Activated T-cell treated with anti-CD3 and anti-CD28 coated beads for 1 hour (primary cell): ENCODE data around the gene MBD5.

Experiments used
- DNase-seq: peaks from one replicate; pipeline ENCODE4 v3.0.0-alpha.2; 2020; ENCODE audit warnings: low read depth

Gene MBD5

DNA sequence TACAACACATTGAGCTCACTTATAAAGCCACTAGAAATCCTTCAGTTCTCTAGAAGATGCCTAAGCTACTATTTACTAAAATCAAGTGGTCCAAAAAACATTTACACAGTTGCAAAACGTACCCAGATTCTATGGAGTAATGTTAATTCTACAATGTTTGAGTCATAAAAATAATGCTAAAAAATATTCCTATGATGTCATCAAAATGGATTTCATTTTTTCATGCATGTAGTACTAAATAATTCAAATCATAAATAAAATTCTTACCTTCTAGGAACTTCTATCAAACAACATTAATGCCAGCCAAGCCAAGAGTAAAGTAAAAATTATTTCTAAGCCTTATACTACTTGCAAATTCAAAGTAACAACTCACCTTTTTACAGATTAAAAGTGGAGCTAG, 454.7 kb downstream of the MBD5 start:
- DNase-seq, result no peak

DNA sequence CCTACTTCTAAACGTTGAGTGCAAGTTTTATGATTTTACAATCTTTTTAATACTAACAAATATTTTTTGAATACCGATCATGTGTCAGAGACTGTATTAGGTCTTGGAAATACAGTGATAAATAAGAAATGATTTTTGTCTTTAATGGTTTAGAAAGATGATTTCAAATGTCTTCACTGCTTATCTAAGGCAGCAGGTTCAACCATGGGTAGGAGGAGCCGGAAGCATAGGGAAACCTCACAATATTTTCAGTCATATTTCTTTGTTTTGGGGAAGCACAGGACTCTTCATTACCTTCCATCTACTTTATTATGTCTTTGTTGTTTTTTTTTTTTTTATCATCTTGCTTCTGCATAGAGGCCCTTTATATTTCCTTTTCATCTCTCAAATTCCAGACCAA, 458.5 kb downstream of the MBD5 start:
- no peak for DNase-seq

DNA sequence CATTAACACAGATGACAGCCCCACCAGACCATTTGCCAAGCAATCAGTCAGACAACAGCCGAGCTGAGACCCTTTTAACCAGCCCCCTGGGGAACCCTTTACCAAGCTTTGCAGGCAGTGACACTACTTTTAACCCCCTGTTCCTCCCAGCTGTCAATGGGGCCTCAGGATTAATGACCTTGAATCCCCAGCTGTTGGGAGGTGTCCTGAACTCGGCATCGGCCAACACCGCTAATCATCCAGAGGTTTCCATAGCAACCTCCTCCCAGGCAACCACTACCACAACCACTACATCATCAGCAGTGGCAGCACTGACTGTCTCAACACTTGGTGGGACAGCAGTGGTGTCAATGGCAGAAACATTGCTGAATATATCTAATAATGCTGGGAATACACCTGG, 462.8 kb downstream of the MBD5 start:
- no peak for DNase-seq

DNA sequence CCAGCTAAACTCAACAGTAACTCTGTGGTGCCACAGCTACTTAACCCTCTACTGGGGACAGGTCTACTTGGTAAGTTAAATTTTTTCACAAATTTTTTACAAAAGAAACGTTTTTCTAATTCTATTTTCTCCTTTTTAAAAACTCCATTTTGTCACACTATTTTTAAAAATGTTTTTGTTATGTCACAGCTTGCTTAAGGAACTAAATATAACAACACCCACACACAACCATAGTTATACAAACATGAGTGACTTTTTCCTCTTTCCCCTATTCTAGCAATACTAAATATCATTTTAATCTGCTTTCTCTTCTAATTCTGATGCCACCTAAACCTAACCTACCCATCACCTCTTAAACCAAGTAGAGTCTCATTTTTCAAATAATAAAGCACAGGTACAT, 463.2 kb downstream of the MBD5 start:
- DNase-seq, result no peak

DNA sequence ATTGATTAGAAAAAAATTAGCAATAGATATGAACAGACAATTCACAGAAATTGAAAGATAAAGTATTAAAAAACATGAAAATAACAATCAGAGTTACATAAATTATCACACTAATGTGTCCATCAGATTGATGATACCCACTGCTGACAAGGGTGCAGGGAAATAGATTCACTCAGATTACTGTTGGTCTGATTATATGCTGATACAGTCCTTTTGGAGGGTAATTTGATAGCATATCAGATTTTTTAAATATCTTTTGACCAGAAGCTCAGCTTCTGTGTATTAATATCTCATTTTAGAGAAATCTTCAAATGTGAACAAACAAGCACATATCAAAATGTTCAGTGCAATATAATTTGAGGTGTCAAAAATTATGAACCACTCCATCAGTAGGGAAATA, 465.8 kb downstream of the MBD5 start:
- DNase-seq, result no peak

DNA sequence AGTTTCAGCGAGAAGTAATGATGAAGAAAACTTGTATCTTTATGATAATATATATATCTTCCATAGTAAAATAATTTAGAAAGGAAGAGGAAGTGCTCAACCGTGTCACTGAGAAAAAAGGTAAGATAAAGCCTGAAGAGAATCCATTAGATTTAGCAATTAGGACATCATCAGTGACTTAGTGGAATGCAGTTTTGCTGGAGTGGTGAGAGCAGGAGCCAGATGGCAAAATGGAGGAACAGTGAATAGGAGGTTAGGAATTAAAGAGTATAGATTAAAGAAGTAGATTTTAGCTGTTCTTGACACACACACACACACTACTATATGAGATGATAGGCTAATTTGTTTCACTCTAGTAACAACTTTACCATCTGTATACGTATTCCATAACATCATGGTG, 466.5 kb downstream of the MBD5 start:
- no peak for DNase-seq

DNA sequence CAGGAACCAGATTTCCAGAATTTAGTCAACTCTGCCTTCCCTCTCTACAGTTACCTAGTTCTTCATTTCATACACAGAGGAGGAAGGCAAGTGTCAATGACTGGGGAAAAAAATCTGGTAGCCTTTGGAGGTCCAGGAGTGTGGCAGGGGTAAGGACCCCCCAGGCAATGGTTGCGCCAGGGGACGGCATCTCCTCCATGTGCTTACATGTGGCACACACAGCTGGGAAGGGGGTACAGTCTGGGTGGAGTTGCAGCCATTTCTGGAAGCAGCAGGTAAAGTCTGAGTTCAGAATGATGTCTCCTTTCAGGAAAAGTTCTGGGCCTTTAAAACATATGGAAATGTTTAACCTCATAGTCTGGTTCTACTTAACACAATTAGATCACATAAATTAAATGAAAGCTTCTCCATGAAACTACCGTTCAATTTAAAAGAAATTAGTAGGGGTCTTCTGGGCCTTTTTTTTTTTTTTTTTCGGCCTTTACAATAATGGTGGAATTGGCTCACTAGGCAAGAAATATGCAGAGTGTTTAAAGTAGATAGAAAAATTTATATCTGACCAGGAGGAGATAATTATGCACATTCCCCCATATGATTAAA, 470.0 kb downstream of the MBD5 start:
- no peak for DNase-seq

DNA sequence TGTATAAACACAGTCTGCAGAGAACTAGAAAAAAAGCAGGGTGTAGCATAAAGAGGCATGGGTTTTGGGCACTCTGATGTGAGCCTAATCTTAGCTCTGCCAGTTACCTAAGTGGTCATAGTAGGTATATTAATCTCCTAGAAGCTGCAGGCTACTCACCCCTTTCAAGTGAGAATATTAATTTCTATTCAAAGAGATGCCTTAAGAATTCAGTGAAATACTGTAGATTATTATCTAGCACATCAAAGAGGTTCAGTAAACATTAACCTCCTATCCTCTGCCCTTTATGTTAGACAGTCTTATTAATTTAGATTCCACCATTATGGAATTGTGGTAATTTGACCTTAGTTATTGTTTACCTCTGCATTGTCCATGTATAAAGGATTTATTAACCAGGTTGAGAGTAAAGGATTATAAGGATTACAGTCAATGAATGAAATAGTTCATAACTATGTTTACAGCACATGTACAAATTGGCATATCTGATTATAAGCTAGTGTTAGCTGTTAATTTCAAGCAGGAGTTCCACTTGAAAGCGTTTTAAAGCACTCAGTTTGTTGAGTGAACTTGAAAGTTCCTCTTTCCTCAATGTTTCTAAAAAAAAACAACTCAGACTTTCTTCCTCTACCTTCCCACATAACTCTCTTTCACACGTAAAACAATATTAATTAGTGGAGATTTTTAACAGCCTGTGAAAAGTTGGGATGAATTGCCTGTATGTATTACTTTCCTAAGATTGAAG, 473.1 kb downstream of the MBD5 start:
- no peak for DNase-seq

DNA sequence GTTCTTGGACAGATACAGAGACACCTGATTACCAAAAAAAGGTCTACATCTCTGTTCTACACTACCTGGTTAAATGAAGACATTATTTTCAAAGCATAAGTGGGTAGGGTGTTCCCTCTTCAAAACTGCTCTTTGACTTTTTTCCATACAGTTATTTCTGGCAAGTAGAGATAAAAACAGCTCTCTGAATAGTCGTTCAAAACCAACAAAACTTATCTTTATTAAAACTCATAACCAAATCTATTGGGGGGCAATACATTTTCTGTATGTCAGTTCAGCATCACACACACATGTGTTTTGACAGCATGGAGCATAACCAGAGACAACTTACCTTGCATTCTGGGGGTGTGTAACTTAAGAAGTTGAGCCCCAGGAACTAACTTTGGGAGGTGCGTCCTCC, 474.7 kb downstream of the MBD5 start:
- no peak for DNase-seq

DNA sequence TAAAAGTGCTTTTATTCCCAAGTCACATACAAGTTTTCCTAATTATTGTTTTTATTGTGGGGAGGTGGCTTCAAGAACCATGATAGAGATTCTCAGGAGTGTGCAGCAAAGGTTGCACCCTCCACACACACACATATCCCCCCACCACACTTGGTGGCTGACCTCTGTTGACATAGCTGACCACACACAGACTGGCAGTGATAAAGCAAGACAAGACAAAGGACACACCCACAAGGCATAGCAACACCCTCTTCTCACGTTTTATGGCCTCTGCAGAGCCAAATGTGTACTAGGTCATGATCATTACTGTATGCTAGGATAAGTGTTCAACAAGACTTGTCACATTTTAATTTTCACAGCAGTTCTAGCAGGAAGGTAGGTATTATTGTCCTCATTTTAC, 480.7 kb downstream of the MBD5 start:
- no peak for DNase-seq

DNA sequence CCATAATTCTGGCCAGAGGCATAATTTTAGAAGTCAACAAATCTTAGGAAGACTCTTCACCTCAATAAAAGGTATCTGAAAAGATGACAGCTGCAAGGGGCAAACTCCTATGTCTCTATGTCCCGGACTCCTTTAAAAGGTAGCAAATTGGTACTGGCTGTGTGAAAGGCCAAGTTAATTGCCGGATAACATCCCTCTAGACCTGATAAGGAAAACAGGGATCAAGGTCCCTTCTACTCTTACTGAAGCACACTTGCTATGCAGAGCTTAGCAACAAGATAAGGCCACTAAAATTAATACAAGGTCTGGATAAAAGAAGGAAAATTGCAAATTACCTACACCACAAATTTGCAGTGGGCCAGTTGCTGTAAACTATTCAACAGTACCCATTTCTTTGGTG, 482.6 kb downstream of the MBD5 start:
- DNase-seq, result no peak

DNA sequence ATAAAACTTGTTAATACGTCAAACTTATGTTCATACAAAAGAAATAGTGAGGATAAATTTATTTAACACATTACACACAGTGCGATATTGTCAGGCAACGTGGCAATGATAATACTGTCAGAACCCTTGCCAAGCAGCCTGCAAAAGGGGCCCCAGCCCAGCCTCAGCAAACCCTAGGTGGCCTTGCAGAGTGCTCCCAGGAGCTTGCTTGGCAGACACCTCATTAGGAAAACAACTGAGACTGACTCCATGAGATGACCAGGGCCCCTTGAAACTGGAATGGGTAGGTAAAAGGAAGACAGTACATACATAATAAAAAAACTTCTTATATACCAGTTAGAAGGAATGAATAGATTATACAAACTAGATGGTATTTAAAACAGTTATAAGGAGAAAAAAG, 487.1 kb downstream of the MBD5 start:
- no peak for DNase-seq

DNA sequence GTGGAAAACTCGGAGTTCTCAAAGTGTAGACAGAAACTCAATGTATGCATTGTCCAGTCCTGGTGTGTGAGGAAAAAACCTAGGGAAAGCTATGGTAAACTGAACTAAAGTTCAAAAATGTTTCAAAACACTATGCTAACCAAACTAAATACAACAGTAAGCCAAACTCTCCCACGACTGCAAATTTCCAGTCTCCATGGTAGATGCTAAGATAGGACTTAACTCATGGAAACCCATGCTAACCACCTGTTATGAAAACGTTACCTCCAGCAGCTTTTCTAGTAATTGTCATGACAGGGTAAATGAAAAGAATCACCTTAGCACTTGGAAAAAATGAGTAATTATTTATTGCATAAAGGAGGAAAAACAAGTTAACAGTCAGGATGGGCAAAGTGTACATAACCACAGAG, 488.0 kb downstream of the MBD5 start:
- no peak for DNase-seq

DNA sequence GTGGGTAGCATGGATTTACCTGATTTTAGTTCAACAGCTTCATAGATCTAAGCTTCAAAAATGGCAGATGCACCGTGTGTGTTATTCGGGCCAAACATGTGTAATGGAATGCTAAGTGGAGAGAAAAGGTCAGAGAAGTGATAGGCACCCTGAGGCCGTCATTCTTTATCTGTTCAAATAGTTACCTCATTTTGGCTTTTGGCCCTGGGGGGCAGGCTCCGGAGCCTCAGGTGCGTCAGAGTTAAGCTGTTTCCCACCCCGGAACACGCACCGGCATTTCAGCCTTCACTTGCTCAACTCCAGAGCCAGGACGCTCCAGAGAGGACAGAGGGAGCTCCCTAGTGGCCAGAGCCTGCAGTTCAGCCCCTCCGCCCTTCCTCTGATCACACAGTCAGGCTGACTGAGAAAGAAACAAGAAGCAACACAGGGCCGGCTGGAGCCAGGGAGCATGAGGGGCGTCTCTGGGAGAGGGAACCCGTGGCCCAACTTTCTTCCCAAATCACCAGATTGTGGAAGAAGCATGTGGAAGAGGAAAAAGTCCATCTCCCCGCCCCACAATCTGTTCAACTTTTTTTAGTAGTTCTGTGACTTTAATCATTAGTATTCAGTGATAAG, 488.5 kb downstream of the MBD5 start:
- peak; percentile 72 for DNase-seq

DNA sequence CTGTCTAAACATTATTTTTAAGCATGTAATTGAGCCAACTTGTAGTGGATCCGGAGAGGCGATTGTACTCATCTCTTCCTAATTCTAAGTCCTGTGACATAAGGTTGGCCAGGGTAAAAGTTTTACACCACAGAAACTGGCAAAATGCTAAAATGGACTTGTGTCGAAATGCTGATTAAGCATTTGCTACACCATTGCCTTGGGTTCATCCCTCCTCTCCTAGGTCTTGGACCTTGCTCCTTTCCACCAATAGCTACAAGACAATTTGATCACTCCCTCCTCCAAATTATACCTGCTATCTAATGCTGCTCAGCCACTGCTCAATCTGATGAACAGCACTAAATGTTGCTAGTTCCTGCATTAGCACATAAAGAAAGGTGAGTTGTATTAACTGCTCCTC, 491.0 kb downstream of the MBD5 start:
- DNase-seq, result no peak

DNA sequence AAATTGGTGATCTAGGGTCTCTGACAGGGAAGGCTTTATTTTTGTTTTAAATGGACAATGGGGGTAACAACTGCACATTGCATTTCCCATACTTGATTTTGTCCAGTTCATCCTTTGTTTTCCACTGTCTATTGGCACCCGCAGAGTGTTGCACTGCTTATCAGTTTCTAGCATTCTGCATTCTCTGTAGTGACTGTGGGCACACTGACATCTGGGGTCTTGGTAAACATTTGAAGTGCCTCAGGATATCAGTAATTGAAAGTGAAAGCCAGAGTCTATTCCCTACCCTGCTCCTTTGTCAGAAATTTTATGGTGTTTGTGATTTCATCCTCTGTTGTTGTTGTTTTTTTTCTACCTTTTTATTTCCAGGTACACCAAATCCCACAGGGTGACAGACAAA, 491.6 kb downstream of the MBD5 start:
- no peak for DNase-seq

DNA sequence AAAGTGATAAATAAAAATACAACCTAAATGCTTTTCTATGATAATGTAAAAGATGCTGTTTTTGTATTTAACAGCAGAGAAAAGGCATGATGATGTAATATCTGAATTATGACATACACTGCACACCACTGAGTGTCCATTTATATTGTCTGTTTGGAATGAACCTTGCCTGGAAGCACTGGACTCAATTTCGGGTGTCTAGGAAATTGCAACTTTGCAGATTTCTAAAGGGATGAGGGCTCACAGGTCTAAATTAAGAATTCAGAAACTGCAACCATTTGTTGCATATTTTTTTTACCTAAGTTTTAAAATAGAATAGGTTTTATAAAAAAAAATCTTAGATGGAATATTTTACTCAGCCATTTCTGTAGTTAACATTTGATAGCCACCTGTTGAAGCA, 492.5 kb downstream of the MBD5 start:
- no peak for DNase-seq

DNA sequence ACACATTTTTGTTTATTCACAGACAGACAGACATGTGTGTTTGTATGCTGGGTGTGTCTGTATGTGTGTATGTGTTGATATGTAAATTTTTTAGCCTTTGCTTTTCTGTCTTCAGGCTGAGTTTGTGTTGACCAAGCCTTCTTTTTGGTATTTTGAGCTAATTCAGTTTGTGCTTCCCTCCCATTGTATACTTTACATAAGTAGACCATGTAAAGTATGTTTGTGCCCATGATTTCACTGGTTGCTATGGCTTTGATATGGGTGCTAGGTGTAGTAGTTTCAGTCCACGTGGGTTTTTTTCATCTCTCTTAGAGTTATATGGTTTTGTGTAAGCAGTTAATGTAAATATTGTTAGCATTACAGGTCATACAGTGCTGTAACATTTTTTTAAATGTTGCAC, 494.2 kb downstream of the MBD5 start:
- DNase-seq, result no peak

DNA sequence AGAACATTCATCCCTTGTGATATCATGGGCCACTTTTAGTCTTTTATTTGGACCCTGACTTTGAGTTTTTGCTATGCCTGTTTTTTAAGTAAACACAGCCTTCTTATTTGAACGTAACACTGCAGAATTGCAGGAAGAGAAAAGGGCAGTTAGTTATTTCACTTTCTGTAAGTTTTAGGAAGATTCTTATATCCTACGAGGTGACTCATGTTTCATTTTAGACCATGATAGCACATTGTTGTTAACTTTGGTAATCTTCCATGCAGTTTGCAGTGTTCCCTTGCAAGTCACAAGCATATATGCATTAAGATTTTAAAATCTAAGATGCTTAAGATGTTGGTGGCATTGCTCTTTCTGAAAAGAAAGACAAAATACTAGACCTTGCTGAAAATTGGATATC, 495.1 kb downstream of the MBD5 start:
- no peak for DNase-seq

DNA sequence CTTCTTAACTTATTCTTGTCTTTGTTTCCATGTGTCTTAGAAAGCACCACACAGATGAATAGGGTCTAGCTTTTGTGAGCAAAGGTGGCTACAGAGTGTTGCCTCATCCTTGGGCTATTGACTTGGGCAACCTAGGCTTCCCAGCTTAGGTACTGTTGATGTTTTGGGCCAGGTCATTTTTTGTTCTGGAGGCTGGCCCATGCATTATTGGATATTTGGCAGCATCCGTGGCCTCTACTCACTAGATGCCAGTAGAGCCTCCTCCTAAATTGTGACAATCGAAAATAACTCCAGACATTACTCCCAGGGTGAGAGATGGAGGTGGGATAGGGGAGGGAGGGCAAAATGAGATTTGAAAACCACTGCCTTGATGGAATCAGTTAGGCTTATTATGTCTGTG, 496.4 kb downstream of the MBD5 start:
- no peak for DNase-seq

DNA sequence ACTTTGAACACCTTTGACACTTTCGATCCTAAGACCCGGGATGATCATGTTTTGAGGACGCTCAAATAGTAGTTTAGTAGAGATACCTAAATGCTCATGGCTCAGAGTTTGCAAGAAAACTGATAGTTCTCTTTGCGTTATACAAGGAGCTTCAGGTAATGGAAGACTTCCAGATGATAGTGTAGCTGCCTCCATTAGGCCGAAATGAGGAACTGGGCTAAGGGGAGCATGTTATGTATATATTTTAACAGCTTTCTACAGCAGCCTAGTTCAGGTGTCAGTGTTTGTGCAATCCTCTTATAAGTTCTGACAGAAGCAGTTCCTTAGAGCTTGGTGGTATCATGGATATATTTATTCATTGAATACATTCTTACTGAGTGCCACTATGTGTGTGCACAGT, 496.9 kb downstream of the MBD5 start:
- DNase-seq, result no peak

DNA sequence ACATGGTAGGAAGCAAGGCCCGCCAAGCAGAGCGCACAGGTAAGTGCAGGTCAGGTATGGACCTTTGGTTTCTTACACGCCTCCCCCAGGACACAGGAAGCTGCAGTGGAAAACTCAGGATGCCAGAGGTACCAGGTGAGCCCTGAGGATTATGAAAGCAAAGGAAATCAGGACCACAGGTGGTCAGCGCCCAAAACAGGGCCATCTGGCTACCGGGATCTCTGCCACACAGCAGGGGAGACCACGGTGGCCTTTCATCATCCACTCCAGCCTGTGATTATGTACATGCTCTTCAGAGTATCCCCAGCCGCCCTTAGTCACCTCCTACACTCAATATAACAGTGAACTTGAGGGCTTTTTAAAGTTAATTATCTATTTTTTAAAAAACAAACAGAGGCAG, 498.1 kb downstream of the MBD5 start:
- no peak for DNase-seq

DNA sequence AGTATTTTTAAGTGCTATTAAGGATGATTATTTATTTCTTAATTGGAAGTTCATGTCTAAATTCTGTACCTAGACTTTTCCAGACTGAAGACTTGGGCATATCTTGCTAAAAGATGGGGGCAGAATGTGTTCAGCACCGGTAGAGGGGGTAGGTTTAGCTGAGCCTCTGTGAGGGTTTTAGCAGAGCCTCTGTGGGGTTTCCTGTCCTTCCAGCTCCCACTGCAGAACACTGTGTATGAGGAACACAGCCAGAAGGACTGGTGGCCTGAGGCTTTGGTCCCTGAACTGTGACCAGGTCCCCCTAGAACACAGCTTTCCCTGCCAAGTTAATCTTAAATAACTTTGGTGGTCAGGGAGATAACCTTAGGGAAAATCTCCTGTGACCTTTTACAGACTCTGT, 500.3 kb downstream of the MBD5 start:
- DNase-seq, result no peak

DNA sequence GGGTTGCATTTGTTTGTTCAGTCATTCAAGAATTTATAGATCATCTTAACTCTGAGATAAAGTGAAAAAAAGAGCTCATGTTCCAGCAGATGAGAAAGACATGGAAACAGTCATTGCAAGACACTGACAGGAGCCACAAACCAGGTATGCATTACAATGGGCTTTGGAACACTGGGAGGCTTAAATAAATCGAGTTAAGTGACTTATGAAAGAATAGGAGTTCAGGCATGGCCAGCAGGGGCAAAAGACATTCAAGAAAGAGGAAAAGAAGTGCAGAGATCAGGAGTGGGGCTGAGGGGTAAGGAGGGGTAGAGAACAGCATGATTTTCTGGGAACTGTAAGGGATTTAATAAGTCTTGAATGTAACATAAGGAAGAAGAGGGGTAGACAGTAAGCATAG, 502.4 kb downstream of the MBD5 start:
- no peak for DNase-seq
